Natural killer cell (primary cell): ENCODE measurements around the gene KLK6. TPM values are rescaled to one million over a fixed set of nuclear protein-coding genes. Genes with fewer than 3 reads are reported as not detected.

Source experiments
- ATAC-seq, 3 donors: fragments of 150-1000 bp in 2 of 3; fragments of 200-7000 bp in 1 of 3; cut with Tn5 transposase; 1 replicate in 1 of 3; 2 replicates in 2 of 3; pipeline ENCODE4 v1.10.0; 2021; ENCODE audit warnings: mild to moderate bottlenecking in 2 of 3, moderate library complexity in 2 of 3
- DNase-seq, 2 donors: peaks; one replicate each; pipeline versions ENCODE4 v3.0.0 to v3.0.0-alpha.2; 2013 to 2021; ENCODE audit warnings: mixed read lengths in 1 of 2
- H3K27ac ChIP-seq: one replicate; pipeline ENCODE4 v1.5.1; 2013; ENCODE audit warnings: mild to moderate bottlenecking, low read length
- H3K27me3 ChIP-seq: one replicate; pipeline ENCODE4 v1.6.1; 2013; ENCODE audit warnings: low read length; ENCODE audit not compliant: control insufficient read depth, insufficient read depth
- H3K36me3 ChIP-seq: one replicate; pipeline ENCODE4 v1.6.1; 2013; ENCODE audit warnings: low read length; ENCODE audit not compliant: control insufficient read depth, insufficient read depth
- H3K4me1 ChIP-seq: one replicate; pipeline ENCODE4 v1.6.1; 2013; ENCODE audit warnings: low read length; ENCODE audit not compliant: control insufficient read depth, insufficient read depth
- H3K4me3 ChIP-seq: one replicate; pipeline ENCODE4 v1.5.1; 2013; ENCODE audit warnings: low read length
- H3K9me3 ChIP-seq: one replicate; pipeline ENCODE4 v1.6.1; 2013; ENCODE audit warnings: low read length; ENCODE audit not compliant: control insufficient read depth, insufficient read depth
- H3K27ac Mint-ChIP-seq, 2 donors: one replicate each; pipeline ENCODE4 v1.8.0; 2022; ENCODE audit warnings: mild to moderate bottlenecking in 2 of 2, mixed read lengths in 2 of 2, moderate library complexity in 1 of 2
- H3K27me3 Mint-ChIP-seq, 2 donors: one replicate each; pipeline ENCODE4 v1.8.0; 2022; ENCODE audit warnings: low read depth in 2 of 2, mixed read lengths in 2 of 2
- H3K36me3 Mint-ChIP-seq: one replicate; pipeline ENCODE4 v1.8.0; 2022; ENCODE audit warnings: mixed read lengths
- H3K4me1 Mint-ChIP-seq, 2 donors: one replicate each; pipeline ENCODE4 v1.8.0; 2022; ENCODE audit warnings: mixed read lengths in 2 of 2
- H3K4me3 Mint-ChIP-seq: one replicate; pipeline ENCODE4 v1.8.0; 2022; ENCODE audit warnings: mild to moderate bottlenecking, moderate library complexity, mixed read lengths
- H3K9me3 Mint-ChIP-seq, 2 donors: one replicate each; pipeline ENCODE4 v1.8.0; 2022; ENCODE audit warnings: mixed read lengths in 2 of 2
- WGBS: methylation state at CpG from one replicate; pipeline ENCODE4 v1.1.7; 2013; ENCODE audit warnings: missing lambda C conversion rate; ENCODE audit not compliant: insufficient coverage; 5-methylcytosine and 5-hydroxymethylcytosine counted together
- intact Hi-C: fragments of 100-400 bp; cut with micrococcal nuclease; formaldehyde crosslinking; loops from one replicate; pipeline ENCODE4 v1.14.2; 2022
- total RNA-seq, 4 donors: library from RNA; stranded (reverse); fragments of 120-200 nt in 1 of 4; gene quantifications; one replicate each; pipeline versions ENCODE4 v1.2.3 to v1.2.4, GENCODE V29; 2013 to 2022
- TF ChIP-seq, protein P1 (sequence below): fragments of 200-600 bp; IDR thresholded peaks from one replicate; pipeline ENCODE4 v1.8.0; 2022; ENCODE audit warnings: antibody characterized with exemption

The KLK6 gene
- total RNA-seq, 3 donors from 2014 or later (not counting 1 experiment from before 2014, with no cell fraction given), result not detected

DNA sequence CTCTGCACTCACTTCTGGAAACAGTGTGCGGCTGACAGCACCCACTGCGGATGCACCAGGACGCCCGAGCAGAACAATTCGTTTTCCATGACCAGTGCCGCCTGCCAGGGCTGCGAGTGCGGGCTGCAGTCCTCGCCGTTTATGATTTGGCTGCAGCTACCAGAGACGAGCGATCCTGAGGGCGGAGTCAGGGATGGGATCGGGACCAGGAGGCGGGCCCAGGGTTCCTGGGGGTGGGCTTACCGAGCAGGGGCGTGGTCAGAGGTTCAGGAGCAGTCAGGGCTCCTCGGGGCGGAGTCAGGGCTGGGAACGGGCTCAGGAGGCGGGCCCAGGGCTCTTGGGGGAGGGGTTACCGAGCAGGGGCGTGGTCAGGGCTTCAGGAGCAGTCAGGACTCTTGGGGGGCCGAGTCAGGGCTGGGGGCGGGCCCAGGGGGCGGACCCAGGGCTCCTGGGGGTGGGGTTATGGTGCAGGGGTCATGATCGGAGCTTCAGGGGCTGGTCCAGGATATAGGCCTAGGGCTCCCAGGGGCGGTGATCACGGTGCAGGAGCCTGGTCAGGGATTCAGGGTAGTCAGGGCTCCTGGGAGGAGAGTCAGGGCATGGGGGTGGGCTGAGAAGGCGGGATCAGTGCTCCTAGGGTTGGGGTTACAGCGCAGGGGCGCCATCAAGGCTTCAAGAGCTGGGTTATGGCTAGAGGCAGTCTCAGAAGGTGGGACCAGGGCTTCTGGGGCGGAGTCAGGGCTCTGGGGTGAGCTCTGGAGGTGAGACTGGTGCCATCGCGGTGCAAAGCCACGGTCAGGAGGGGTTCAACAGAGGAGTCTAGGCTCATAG lies 59.9 kb downstream of the KLK6 start:
- H3K36me3 Mint-ChIP-seq, result no peaks in the 10 kb centered on the region
- DNase-seq (peak in 1 of 2 donors; percentile 14), ATAC-seq (peak in 1 of 3 donors; percentile 62)
- WGBS, result 6% methylated on average over 36 of the region's 36 CpGs
- H3K27me3 ChIP-seq, result peaks cover 20% of the 10 kb centered on the region
- H3K9me3 Mint-ChIP-seq, result no peaks in the 10 kb centered on the region
- no peaks in the 10 kb centered on the region for H3K36me3 ChIP-seq
- no peak overlapping the region for H3K27ac ChIP-seq
- H3K4me3 Mint-ChIP-seq, result peak overlapping the region; percentile 28
- H3K27ac Mint-ChIP-seq, result no peak overlapping the region
- no peak overlapping the region for H3K4me3 ChIP-seq
- TF ChIP-seq, protein P1, sequence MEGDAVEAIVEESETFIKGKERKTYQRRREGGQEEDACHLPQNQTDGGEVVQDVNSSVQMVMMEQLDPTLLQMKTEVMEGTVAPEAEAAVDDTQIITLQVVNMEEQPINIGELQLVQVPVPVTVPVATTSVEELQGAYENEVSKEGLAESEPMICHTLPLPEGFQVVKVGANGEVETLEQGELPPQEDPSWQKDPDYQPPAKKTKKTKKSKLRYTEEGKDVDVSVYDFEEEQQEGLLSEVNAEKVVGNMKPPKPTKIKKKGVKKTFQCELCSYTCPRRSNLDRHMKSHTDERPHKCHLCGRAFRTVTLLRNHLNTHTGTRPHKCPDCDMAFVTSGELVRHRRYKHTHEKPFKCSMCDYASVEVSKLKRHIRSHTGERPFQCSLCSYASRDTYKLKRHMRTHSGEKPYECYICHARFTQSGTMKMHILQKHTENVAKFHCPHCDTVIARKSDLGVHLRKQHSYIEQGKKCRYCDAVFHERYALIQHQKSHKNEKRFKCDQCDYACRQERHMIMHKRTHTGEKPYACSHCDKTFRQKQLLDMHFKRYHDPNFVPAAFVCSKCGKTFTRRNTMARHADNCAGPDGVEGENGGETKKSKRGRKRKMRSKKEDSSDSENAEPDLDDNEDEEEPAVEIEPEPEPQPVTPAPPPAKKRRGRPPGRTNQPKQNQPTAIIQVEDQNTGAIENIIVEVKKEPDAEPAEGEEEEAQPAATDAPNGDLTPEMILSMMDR, result no peak
- peaks cover 0 to 10% of the 10 kb centered on the region in 2 donors for H3K4me1 Mint-ChIP-seq
- peaks cover 9% of the 10 kb centered on the region for H3K4me1 ChIP-seq
- no peaks in the 10 kb centered on the region for H3K9me3 ChIP-seq
- peaks cover 47 to 48% of the 10 kb centered on the region in 2 donors for H3K27me3 Mint-ChIP-seq
- intact Hi-C loops, result no loop called here

Other genes with a start within 250 kb of the KLK6 start
- gene SHANK1, start 249.8 kb downstream of the KLK6 start, total RNA-seq, result under 1 TPM; 0.05 to 0.75 (median 0.20) TPM
- 1 to 10 TPM; 2.3 to 4.0 (median 3.3) TPM for gene CLEC11A, start 246.2 kb downstream of the KLK6 start, total RNA-seq
- gene GPR32, start 199.1 kb downstream of the KLK6 start, total RNA-seq, result not detected
- not detected for gene ACP4, start 179.2 kb downstream of the KLK6 start, total RNA-seq
- gene KLK1, start 145.8 kb downstream of the KLK6 start, total RNA-seq, result not detected
- not detected for gene KLK15, start 136.0 kb downstream of the KLK6 start, total RNA-seq
- gene KLK3, start 114.7 kb downstream of the KLK6 start, total RNA-seq, result not detected
- not detected for gene KLK2, start 96.2 kb downstream of the KLK6 start, total RNA-seq
- gene KLK4, start 58.2 kb downstream of the KLK6 start, total RNA-seq, result not detected
- gene KLK5, start 16.6 kb downstream of the KLK6 start, total RNA-seq, result not detected
- gene KLK7, start 14.3 kb upstream of the KLK6 start, total RNA-seq, result not detected
- gene KLK8, start 32.0 kb upstream of the KLK6 start, total RNA-seq, result not detected
- gene KLK10, start 50.1 kb upstream of the KLK6 start, total RNA-seq, result not detected
- gene KLK11, start 57.0 kb upstream of the KLK6 start, total RNA-seq, result not detected
- not detected for gene KLK12, start 65.4 kb upstream of the KLK6 start, total RNA-seq
- gene KLK13, start 95.5 kb upstream of the KLK6 start, total RNA-seq, result not detected
- gene KLK14, start 113.3 kb upstream of the KLK6 start, total RNA-seq, result 1 to 10 TPM in 2 of 3 donors, under 1 TPM in 1; 0.64 to 1.3 (median 1.1) TPM
- 1 to 10 TPM; 2.5 to 6.5 (median 3.8) TPM for gene CTU1, start 138.8 kb upstream of the KLK6 start, total RNA-seq
- gene SIGLEC9, start 155.3 kb upstream of the KLK6 start, total RNA-seq, result 10 to 100 TPM; 13.0 to 15.3 (median 13.8) TPM
- gene SIGLEC7, start 172.7 kb upstream of the KLK6 start, total RNA-seq, result 10 to 100 TPM; 48.6 to 56.0 (median 49.5) TPM